Small intestine (tissue), 7 donors: ENCODE data around the gene LRRC3B. TPM values are rescaled to one million over a fixed set of nuclear protein-coding genes. Genes with fewer than 3 reads are reported as not detected.

ENCODE experiments used
- DNase-seq, 2 donors: peaks; one replicate each; pipeline versions ENCODE4 v3.0.0 to v3.0.0-alpha.2; 2013
- FAIRE-seq: peaks from 2 replicates; lab custom pipeline; 2012; peaks lifted over from hg19 to GRCh38; lab: Jason Lieb, UNC
- H3K27ac ChIP-seq, 3 donors: one replicate each; pipeline ENCODE4 v1.5.1; 2013; ENCODE audit warnings: low read length in 2 of 3, mild to moderate bottlenecking in 2 of 3, control low read depth in 1 of 3, inconsistent platforms in 1 of 3, low read depth in 1 of 3, moderate library complexity in 1 of 3
- H3K27me3 ChIP-seq, 3 donors: one replicate each; pipeline ENCODE4 v1.6.1; 2013; ENCODE audit warnings: low read length in 3 of 3, inconsistent platforms in 1 of 3; ENCODE audit not compliant: control insufficient read depth in 3 of 3, insufficient read depth in 3 of 3
- H3K36me3 ChIP-seq, 3 donors: one replicate each; pipeline ENCODE4 v1.6.1; 2013; ENCODE audit warnings: low read length in 3 of 3, inconsistent platforms in 1 of 3, low read depth in 1 of 3, mild to moderate bottlenecking in 1 of 3, moderate library complexity in 1 of 3; ENCODE audit not compliant: control insufficient read depth in 3 of 3, insufficient read depth in 2 of 3
- H3K4me1 ChIP-seq, 3 donors: one replicate each; pipeline ENCODE4 v1.6.1; 2013; ENCODE audit warnings: low read length in 2 of 3, inconsistent platforms in 1 of 3, low read depth in 1 of 3, mild to moderate bottlenecking in 1 of 3, moderate library complexity in 1 of 3; ENCODE audit not compliant: control insufficient read depth in 3 of 3, insufficient read depth in 2 of 3
- H3K4me3 ChIP-seq, 3 donors: one replicate each; pipeline ENCODE4 v1.5.1; 2013; ENCODE audit warnings: low read length in 3 of 3, control low read depth in 1 of 3, inconsistent platforms in 1 of 3, low read depth in 1 of 3, mild to moderate bottlenecking in 1 of 3, moderate library complexity in 1 of 3
- H3K9me3 ChIP-seq, 2 donors: one replicate each; pipeline ENCODE4 v1.6.1; 2013; ENCODE audit warnings: low read depth in 1 of 2, low read length in 1 of 2; ENCODE audit not compliant: control insufficient read depth in 2 of 2, insufficient read depth in 1 of 2
- WGBS, 3 donors: extraction: QIAGEN DNeasy Blood & Tissue Kit; methylation state at CpG; one replicate each; pipeline ENCODE4 v1.1.7; 2013; 5-methylcytosine and 5-hydroxymethylcytosine counted together
- polyA plus RNA-seq, 4 donors: library from polyadenylated mRNA; stranded (reverse) in 3 of 4; unstranded in 1 of 4; fragments of 200-250 nt in 3 of 4; fragments of 120-200 nt in 1 of 4; gene quantifications; one replicate each; pipeline versions ENCODE4 v1.2.1 to v1.2.3, GENCODE V29; 2013
- donor health status: healthy with polysubstance abuse.
- donor health status: control.
- donor health status: control.
- donor health status: Bipolar disorder and iron deficiency.
- donor health status: healthy.

Gene LRRC3B
- polyA plus RNA-seq, 4 donors = 0.13 to 0.65 TPM; not detected in 2

GRCh38 chr3:26721047-26721446, 98.5 kb downstream of the LRRC3B start:
- Histone ChIP-seq H3K9me3 (peaks cover 0 to 1% of the 10 kb centered on the region in 2 donors), H3K4me3 (no peak overlapping the region), H3K27me3 (no peaks in the 10 kb centered on the region), H3K27ac (no peak overlapping the region), H3K4me1 (no peaks in the 10 kb centered on the region), H3K36me3 (no peaks in the 10 kb centered on the region)
- no peak for FAIRE-seq
- no peak for DNase-seq
- 74 to 84% (median 75%) methylated on average over 2 of the region's 2 CpGs for WGBS, 3 donors

- H3K4me1 ChIP-seq = no peaks in the 10 kb centered on the region
- no peak for DNase-seq
- no peak for FAIRE-seq
- H3K27me3 ChIP-seq = no peaks in the 10 kb centered on the region
- H3K27ac ChIP-seq = no peak overlapping the region
- H3K36me3 ChIP-seq = no peaks in the 10 kb centered on the region
- H3K4me3 ChIP-seq = no peak overlapping the region
- WGBS, 3 donors = 43 to 68% (median 65%) methylated on average over 1 of the region's 1 CpG
- H3K9me3 ChIP-seq = no peaks in the 10 kb centered on the region
These were observed 109.3 kb downstream of the LRRC3B start for GRCh38 chr3:26731843-26732242.

- Histone ChIP-seq H3K36me3 (no peaks in the 10 kb centered on the region), H3K27ac (no peak overlapping the region), H3K4me1 (no peaks in the 10 kb centered on the region), H3K9me3 (peaks cover 0 to 4% of the 10 kb centered on the region in 2 donors), H3K27me3 (no peaks in the 10 kb centered on the region), H3K4me3 (no peak overlapping the region)
- no peak for FAIRE-seq
- DNase-seq = no peak
- 63 to 72% (median 72%) methylated on average over 2 of the region's 2 CpGs for WGBS, 3 donors
These were observed 127.7 kb downstream of the LRRC3B start for GRCh38 chr3:26750263-26750662.

- no peak overlapping the region for H3K4me3 ChIP-seq
- no peaks in the 10 kb centered on the region for H3K4me1 ChIP-seq
- H3K27ac ChIP-seq = no peak overlapping the region
- H3K36me3 ChIP-seq = no peaks in the 10 kb centered on the region
- DNase-seq (no peak), FAIRE-seq (no peak)
- WGBS, 3 donors = 65 to 86% (median 73%) methylated on average over 2 of the region's 2 CpGs
- no peaks in the 10 kb centered on the region for H3K27me3 ChIP-seq
- H3K9me3 ChIP-seq = peaks cover 0 to 4% of the 10 kb centered on the region in 2 donors
These were observed 129.9 kb downstream of the LRRC3B start for GRCh38 chr3:26752466-26752865.

- FAIRE-seq (no peak), DNase-seq (no peak)
- Histone ChIP-seq H3K36me3 (no peaks in the 10 kb centered on the region), H3K4me3 (no peak overlapping the region), H3K9me3 (peaks cover 0 to 4% of the 10 kb centered on the region in 2 donors), H3K4me1 (no peaks in the 10 kb centered on the region), H3K27ac (no peak overlapping the region), H3K27me3 (no peaks in the 10 kb centered on the region)
These were observed 130.5 kb downstream of the LRRC3B start for GRCh38 chr3:26753095-26753494.

GRCh38 chr3:26757978-26758377, 135.4 kb downstream of the LRRC3B start:
- H3K9me3 ChIP-seq = no peaks in the 10 kb centered on the region
- no peaks in the 10 kb centered on the region for H3K36me3 ChIP-seq
- H3K27me3 ChIP-seq = no peaks in the 10 kb centered on the region
- no peaks in the 10 kb centered on the region for H3K4me1 ChIP-seq
- H3K27ac ChIP-seq = no peak overlapping the region
- FAIRE-seq (no peak), DNase-seq (no peak)
- H3K4me3 ChIP-seq = no peak overlapping the region
